Stimulated activated CD8-positive, alpha-beta memory T cell treated with anti-CD3 and anti-CD28 coated beads, Interleukin-2, amount 100 ng/mL, for 48 hours (primary cell): Measurements from ENCODE around the gene RTL3.
"Not testable (repeated sequence)": the region's sequence is repeated elsewhere in the genome, so short reads cannot be mapped to it uniquely, and the experiment has no call there.

Source experiments
- DNase-seq, 2 donors: peaks; one replicate each; pipeline ENCODE4 v3.0.0-alpha.2; 2020; ENCODE audit warnings: low read depth in 2 of 2

The RTL3 gene, protein sequence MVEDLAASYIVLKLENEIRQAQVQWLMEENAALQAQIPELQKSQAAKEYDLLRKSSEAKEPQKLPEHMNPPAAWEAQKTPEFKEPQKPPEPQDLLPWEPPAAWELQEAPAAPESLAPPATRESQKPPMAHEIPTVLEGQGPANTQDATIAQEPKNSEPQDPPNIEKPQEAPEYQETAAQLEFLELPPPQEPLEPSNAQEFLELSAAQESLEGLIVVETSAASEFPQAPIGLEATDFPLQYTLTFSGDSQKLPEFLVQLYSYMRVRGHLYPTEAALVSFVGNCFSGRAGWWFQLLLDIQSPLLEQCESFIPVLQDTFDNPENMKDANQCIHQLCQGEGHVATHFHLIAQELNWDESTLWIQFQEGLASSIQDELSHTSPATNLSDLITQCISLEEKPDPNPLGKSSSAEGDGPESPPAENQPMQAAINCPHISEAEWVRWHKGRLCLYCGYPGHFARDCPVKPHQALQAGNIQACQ

DNA sequence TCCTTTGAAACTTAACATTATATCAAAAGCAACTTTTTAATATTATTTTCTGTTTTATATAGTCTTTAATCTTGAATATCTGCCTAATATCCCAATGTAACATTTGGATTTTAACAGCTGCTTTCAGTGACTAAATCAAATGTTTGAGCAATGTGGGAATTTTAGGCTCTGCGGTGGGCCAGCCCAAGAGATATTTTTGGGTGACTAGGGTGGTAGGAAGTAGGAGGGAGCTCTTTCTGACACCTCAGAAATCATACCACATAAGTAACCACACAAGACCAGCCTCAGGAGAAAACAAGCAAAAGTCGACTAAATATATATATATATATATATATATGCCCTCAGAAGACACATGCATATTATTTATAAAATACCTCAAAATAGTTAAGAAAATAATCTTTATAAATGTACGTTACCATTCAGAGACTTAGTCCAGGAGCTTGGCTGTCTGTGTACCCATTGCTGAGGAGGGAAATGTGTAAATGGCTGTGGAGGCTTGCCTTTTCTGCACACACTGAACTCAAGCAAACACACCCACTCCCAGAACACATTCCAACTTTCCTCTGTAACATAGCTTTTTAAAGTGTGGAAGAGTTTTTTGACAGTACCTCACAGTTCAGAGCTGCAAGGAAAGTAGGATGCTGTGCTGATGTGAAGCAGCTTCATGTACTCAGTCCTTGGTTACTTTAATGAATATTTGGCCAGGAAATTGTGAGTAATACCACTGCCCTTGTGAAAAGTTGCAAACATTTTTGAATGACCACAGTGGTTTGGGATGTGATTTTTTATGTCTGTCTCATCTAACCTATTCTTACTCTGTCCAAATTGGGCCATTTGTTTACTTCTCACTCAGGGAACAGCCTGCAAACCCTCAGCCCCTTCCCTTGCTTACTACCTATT, at the start of gene RTL3:
Gene RTL3, minus strand, starts transcription at position 484 of the 900 bp plus-strand sequence. CDS start 908 bp downstream, outside the sequence.
- DNase-seq = no peak

DNA sequence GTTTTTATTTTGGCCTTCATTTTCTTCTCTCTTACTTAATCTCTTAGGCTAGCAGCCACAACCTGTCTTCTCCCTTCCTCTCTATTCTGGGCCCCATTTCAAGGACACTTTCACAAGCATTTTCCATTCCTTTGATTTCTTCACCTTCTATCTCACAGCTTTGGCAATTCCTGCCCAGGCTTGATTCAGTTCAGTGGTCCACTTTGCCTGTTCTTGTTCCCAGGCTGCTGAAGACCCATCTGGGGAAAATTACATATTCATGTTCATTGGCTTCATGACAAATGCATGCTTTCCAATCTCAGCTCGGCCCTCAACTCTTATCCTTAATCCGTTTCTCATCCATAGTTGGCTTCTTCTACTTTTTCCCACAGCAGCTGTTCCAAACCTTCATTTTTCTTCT, 49.7 kb upstream of the RTL3 start:
- DNase-seq = no peak

DNA sequence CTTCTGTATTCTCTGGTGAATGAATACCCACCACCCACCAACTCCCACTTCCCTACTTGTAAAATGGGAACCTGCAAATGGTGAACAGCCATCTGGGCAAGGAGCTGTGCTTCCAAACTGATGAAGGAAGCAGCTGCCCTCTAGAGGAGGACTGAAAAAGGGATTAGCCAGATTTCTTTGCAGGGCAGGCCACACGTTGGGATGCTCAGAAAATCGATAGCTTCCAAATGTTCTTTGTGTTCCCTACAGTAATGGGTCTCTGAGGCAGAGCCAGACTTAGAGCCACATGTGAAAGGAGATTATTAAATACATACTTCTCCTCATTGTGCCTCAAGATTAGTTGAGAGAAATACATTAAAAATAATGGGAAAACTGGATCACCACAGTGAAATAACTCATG, 49.1 kb upstream of the RTL3 start:
- DNase-seq = no peak

DNA sequence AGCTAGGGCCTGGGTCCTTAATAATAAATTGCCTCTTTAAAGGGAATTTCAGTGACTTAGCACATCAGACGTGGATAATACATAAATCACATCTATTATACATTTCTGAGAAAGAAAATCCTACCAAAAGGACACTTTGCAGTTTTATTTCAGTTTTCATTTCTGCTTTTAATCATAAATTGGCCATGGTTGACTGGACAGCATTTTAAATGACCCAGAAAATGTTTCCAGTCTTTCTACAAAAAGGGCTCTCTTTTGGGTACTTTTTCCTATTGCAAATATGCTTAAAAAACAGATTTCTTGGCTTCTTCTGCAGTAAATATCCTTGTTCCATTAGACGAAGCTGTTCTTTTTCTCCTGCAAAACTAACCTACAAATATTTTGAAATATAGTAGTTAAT, 46.9 kb upstream of the RTL3 start:
- no peak for DNase-seq

DNA sequence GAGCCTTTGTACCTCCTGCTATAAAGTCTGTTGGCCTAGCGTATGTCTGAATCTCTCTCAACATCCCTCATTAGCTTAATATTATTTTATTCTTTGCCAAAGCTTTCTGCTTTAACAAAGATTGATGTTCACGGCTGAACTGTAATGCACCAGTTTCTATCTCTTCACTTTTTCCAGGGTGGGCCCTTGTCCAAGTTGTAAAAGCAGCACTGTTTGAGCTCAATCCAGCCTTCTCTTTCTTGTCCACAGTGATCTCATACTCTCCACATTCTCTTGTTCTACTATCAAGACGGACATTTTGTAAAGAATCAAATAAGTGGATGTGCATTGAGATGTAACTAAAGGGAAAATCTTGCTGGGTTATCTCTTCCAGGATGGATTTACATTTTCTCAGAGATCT, 34.4 kb upstream of the RTL3 start:
- DNase-seq = no peak

DNA sequence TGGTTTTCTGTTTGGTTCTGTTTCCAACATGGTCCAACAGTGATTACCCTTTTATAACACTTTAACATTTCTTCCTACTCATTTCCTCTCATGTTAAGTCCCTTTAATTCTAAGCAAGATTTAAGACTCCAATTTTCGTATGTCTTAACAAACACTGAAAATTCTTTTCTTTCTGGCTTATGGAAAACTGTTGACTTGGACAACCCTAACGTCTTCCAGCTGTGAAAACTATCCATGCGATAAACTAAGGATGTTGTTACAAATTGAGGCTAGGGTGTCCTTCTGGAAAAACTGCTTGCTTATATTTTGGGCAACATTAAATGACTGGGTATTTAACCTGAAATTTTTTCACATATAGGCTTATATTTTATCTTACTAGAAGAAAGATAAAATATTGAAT, 33.9 kb upstream of the RTL3 start:
- DNase-seq = no peak

DNA sequence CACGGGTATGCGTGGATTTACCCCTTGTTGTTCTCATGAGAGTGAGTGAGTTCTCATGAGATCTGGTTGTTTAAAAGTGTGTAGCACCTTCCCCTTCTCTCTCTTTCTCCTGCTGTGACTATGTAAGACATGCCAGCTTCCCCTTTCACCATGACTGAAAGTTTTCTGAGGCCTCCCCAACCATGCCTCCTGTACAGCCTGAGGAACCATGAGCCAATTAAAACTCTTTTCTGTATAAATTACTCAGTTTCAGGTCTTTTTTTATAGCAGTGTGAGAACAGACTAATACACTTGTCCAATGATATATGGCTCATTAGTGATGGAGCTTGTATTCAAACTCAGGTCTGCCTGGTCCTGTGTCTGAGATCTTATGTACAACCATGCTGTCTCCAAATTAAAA, 28.5 kb upstream of the RTL3 start:
- no peak for DNase-seq

DNA sequence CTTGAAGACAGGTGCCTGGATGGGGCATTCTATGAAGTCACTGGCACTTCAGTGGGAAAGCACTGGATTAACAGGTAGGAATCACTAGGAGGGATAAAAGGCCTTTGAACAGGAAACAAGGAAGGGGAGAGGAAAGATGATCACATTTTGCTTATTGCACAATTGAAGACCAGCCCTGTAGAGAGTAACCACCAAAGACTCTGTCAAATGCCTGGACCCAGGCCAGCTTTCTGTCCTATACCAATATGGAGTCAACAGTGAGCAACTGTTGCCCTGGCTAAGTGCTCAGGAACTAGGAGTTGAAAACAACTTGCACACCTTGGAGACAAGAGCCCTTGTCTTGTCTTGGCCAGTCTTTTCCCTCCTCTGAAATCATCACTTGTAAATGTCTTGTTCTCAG, 14.1 kb upstream of the RTL3 start:
- DNase-seq = no peak

DNA sequence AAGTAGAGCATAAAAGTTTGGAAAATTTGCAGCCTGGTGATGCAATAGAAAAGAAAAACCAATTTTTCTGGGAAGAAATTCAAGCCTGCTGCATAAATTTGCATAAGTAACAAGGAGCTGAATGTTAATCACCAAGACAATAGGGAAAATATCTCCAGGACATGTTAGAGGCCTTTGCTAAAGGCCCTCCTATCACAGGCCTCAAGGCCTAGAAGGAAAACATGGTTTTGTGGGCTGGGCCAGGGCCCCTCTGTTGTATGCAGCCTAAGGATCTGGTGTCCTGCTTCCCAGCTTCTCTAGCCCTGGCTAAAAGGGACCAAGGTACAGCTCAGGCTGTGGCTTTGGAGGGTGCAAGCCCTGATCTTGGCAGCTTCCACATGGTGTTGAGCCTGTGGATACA, 6.2 kb upstream of the RTL3 start:
- DNase-seq = no peak

DNA sequence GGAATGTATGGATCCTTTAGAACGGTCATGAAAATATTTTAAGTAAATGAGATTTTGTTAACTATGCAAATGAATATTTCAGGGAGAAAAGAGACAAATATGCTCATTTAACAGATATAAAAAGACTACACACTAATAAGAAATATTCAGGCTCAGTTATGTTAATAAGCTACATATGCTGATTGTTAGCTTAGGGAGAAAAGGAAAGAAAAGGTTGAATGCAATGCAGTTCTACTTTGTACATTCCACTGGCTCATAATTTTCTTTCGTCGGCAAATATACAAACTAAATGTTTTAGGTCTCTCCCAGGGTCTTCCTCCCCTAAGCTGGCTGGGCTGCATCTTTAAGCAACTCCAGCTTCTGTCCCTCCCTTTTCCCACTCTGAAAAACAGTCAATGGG, 2.7 kb upstream of the RTL3 start:
- DNase-seq = no peak

DNA sequence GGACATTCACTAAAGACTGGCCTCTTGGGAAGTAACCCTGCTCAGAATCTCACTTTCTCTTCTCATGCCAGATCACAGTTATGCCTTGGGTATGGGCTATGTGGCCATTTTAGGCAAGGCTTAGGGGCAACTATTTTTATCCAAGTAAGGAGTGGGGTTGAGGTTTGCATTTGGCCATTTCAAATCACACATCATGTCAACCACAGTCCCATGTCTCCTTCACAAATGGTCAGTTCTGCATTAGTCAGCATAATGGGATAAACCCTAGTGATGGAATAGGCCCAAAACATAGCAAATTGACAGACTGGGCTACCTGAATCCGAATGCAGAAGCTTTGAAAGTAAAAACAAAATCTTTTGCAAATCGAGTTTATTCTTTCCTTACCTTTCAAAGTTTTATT, 827 bp upstream of the RTL3 start:
- no peak for DNase-seq

DNA sequence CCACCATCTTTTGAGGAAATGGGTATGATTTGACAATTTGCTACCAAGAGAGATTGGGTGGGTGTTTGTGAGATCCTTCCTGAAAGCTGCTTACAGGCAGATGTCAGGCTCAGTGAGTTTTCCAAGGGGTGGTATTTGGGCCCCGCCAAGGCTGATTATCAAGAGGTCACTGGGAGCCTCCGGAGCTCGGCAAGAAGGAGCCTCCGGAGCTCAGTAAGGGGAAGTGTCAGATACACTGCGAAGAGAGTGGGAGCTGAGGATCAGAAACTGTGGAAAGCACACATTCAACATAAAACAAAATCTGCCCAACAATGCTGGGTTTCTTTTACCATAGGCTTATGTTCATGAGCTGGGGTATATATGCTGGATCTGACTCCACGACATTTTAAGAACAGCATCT, 714 bp downstream of the RTL3 start:
- no peak for DNase-seq

DNA sequence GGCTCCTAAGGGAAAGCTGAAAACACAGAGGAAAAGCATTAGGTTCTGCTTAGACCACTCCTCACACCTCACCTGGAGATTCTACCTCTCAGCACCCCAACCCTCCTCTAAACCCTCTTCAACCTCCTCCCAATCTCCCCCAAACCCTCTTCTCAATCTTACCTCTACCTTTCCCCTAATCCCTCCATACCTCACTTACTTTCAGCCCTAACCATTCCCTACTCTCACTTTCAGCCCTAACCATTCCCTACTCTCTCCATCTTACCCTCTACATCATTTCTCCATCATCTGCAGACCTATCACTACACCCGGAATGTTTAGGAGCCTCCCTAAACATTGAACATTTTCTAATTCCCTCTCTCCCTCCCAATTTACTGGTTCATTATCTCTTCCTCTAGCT, 3.5 kb downstream of the RTL3 start:
- no peak for DNase-seq

DNA sequence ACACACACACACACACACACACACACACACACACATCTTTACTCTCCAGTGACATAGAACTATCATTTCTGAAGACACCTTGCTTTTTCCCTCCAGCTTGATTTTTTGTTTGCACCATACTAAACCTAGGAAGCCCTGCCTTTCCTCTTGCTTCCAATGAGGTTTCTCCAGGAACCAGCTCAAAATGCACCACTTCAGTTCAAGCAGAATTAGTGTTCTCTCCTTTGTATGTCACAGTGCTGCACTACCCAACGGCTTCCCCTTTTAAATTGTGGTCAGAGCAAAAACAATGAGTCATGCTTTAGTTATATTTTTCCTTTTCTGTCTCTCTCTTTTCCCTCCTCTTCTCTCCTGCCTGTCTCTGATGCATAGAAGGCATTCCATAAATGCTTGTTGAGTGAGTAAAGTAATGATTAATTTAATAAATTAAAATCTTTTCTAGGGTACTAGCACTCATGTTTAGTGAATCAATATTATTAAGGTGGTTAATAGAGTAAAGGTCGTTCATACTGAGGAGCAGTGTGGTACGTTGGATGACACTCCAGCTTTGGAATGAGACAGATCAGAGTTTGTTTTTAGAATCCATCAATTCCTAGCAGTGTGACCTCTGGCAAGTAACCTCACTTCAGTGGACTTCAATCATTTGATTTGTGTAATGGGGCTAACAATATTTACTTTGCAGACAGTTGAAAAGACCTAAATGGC, 5.9 kb downstream of the RTL3 start:
- DNase-seq = no peak

DNA sequence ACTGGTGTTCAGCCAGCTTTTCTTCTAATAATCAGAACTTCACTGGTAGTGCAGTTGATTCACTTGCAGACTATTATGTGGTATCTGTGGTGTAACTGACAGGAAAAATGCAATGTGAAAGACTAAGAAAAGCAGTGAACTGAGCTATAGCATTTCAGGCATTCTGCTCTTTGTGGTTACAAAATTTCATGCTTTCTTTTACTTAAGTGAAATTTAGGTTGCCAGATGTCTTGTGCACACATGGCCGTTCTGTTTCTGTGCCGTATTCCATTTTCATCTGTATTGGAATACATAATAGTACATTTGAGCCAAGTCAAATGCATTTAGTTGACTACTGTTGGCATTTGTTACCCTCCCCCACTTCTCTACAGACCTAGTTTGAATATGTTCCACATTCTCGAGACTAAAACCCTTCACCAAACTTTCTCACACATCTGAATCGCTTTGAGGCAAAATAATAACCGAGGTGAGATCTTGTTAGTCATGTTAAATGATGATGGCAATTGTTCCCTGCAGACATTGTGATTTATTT, 8.2 kb downstream of the RTL3 start:
- DNase-seq = no peak

DNA sequence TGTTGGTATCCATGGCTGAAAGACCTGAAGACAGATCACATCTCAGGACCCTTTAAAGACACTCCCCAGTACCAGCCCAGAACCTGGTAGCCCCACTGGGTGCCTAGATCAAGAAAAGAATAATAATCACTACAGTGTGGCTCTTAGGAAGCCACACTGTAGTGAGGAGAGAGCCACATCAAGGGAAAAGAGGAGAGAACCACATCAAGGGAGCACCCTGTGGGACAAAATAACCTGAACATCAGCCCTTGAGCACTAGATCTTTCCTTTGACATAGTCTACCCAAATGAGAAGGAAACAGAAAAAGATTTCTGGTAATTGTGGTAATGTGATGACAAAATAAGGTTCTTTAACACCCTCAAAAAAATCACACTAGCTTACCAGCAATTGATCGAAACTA, 15.3 kb downstream of the RTL3 start:
- no peak for DNase-seq

DNA sequence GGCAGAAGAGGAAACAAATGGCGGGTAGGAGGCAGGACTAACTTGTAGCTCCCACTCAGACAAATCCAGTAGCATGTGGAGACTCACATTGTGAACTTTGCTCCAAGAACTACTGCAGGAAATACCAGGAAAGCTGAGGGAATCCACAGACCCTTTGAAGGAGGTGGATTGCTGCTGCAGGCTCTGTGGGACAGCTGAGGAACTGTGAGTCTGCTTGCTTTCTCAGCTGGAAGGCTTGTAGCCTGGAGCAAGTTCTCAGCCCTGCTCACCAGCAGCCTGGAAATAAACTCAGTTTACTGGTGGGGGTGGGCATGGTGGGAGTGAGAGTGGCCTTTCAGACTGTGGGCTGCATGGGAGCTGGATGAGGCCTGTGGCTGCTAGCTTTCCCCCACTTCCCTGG, 16.0 kb downstream of the RTL3 start:
- DNase-seq = no peak

DNA sequence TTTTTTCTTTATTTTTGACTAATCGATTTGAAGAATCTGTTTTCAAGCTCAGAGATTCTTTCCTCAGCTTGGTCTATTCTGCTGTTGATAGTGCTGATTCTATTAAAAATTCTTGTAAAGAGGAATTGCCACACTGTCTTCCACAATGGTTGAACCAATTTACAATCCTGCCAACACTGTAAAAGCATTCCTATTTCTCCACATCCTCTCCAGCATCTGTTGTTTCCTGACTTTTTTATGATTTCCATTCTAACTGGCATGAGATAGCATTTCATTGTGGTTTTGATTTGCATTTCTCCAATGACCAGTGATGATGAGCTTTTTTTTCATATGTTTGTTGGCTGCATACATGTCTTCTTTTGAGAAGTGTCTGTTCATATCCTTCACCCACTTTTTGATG, 23.0 kb downstream of the RTL3 start:
- not testable (repeated sequence) for DNase-seq

DNA sequence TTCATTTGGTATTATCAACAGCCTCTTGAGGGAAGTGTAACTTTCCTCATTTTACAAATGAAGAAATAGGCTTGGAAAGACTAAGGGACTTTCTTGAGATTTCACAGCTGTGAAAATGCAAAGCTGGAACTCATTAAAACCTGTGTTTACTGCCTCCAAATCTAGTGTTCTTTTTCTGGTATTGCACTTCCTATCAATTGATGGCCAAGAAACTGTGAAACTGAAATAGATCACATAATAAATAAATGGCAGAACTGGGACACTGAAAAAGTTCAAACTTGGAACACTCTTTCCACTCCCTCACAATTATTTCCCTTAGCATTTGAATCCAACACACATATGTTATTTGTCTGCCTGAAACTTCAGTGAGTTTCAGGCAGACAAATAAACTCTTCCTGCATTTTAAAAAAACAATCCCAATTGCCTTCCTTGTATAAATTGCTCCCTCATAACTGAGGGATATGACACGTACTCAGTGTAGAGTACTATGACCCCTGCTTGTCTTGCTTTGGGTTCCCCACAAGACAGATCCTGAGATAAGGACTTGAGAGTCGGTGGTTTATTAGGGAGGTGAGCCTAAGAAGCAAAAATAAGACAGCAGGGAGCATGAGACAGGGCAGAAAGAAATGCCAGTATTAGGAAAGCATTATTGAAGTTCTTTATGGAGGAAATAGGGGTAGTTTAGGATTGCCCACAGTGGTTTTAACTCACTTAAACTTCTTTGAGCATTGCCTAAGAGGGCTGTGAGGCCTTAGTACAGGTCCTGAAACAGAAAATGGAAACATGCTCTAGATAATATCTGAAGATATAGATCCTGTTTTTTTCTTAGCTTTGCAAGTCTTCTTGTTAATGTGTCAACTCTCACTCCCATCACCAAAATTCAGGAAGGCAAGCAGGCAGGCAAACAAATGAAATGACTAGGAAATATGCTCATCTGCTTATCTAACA, 33.9 kb downstream of the RTL3 start:
- no peak for DNase-seq

DNA sequence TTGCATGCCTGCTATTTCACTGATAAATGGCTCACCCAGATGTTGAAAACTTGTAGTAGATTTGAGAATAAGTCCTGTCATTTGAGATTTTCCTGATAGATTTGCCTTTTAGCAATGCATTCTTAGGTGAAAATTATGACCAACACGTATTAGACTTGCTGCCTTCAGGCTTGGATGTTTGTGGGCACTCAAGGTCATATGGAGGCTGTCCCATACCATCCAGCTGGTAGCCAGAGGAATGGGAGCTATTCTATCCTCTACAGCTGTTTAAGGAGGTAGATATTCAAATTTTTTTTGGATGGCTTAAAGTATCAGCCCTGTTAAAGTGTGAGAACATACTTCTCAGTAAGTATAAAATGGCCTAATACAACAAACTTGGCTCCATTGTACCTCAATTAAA, 34.7 kb downstream of the RTL3 start:
- no peak for DNase-seq

DNA sequence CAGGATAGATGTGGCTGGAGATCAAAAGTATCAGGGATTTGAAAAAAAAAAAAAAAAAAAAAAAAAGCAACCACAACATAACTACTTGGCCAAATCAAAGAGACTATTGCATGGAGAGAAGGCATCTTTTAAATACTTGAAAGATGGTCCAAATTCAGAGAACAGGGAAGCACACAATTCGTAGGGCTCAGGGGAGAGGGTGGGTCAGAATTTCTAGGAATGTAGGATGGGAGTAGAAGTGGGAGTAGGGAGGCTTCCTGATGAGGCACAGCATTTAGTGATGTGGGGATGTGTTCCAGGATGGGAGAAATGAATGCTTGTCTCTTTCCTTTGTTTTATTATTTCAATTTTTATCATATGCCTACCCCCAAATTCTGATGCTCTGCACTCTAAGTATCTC, 36.3 kb downstream of the RTL3 start:
- DNase-seq = no peak
